SK-N-SH (cell line): ENCODE results near the gene KLF7. TPM values are rescaled to one million over a fixed set of nuclear protein-coding genes. Genes with fewer than 3 reads are reported as not detected.

Source experiments
- CTCF ChIA-PET: fragments of 300-600, 350-600 bp; formaldehyde crosslinking; extraction: SDS; loops from one replicate; lab custom pipeline; 2021; lab: Yijun Ruan, JAX
- POLR2A ChIA-PET: fragments of 350-600 bp; sonication (Branson Sonifier 250); formaldehyde crosslinking; extraction: SDS; loops from one replicate; lab custom pipeline; 2020; ENCODE audit warnings: antibody characterized with exemption, inconsistent platforms; lab: Yijun Ruan, JAX
- DNase-seq: peaks from one replicate; pipeline ENCODE4 v3.0.0; 2012
- H2AFZ ChIP-seq: fragments of 200-600 bp; sonication (generic); 2 replicates; pipeline ENCODE4 v1.8.1; 2016; ENCODE audit warnings: antibody characterized with exemption, mild to moderate bottlenecking, low read depth
- H3F3A ChIP-seq: fragments of 200-600 bp; sonication (generic); replicated peaks from 2 replicates; pipeline ENCODE3; 2016; ENCODE audit warnings: antibody characterized with exemption, mild to moderate bottlenecking; ENCODE audit not compliant: insufficient read depth
- H3K27ac ChIP-seq, 2 experiments: fragments of 200-500 bp in 1 of 2; fragments of 200-600 bp in 1 of 2; sonication (Bioruptor generic) in 1 of 2; sonication (generic), shearing (Covaris generic) in 1 of 2; 2 replicates each; pipeline versions ENCODE4 v1.5.1 to v1.6.1; 2014 to 2016; ENCODE audit warnings: low read depth in 2 of 2, inconsistent platforms in 1 of 2, low read length in 1 of 2, mild to moderate bottlenecking in 1 of 2, mixed read lengths in 1 of 2
- H3K27me3 ChIP-seq: fragments of 200-600 bp; sonication (generic), shearing (Covaris generic); 2 replicates; pipeline ENCODE4 v1.6.1; 2016; ENCODE audit warnings: mixed run types; ENCODE audit not compliant: insufficient read depth
- H3K36me3 ChIP-seq, 2 experiments: fragments of 200-500 bp in 1 of 2; fragments of 200-600 bp in 1 of 2; sonication (Bioruptor generic) in 1 of 2; sonication (generic) in 1 of 2; replicated peaks in 1 of 2; 2 replicates each; pipeline versions ENCODE3 to v1.5.1; 2014 to 2016; ENCODE audit warnings: low read length in 1 of 2, mild to moderate bottlenecking in 1 of 2; ENCODE audit not compliant: insufficient read depth in 2 of 2, control insufficient read depth in 1 of 2
- H3K4me1 ChIP-seq, 2 experiments: fragments of 200-500 bp in 1 of 2; fragments of 200-600 bp in 1 of 2; sonication (Bioruptor generic) in 1 of 2; sonication (generic), shearing (Covaris generic) in 1 of 2; 2 replicates each; pipeline versions ENCODE4 v1.5.1 to v1.6.1; 2014 to 2016; ENCODE audit warnings: low read depth in 1 of 2, low read length in 1 of 2, mixed run types in 1 of 2; ENCODE audit not compliant: insufficient read depth in 2 of 2, control insufficient read depth in 1 of 2
- H3K4me2 ChIP-seq: fragments of 200-600 bp; sonication (generic), shearing (Covaris generic); 2 replicates; pipeline ENCODE4 v1.6.1; 2017; ENCODE audit warnings: mixed run types
- H3K4me3 ChIP-seq, 2 experiments: fragments of 200-500 bp in 1 of 2; fragments of 200-600 bp in 1 of 2; sonication (Bioruptor generic) in 1 of 2; sonication (generic), shearing (Covaris generic) in 1 of 2; 2 replicates each; pipeline versions ENCODE4 v1.5.1 to v1.8.1; 2014 to 2016; ENCODE audit warnings: low read depth in 2 of 2, inconsistent platforms in 1 of 2, low read length in 1 of 2, mild to moderate bottlenecking in 1 of 2, mixed read lengths in 1 of 2, moderate library complexity in 1 of 2
- H3K79me2 ChIP-seq: fragments of 200-600 bp; sonication (generic); 2 replicates; pipeline ENCODE4 v1.8.1; 2017; ENCODE audit warnings: mild to moderate bottlenecking; ENCODE audit not compliant: insufficient read depth
- H3K9ac ChIP-seq: fragments of 200-600 bp; sonication (generic); 2 replicates; pipeline ENCODE4 v1.6.1; 2017; ENCODE audit warnings: mixed run types
- H3K9me2 ChIP-seq: fragments of 200-600 bp; sonication (generic); 2 replicates; pipeline ENCODE4 v1.6.1; 2017; ENCODE audit warnings: mixed run types
- H3K9me3 ChIP-seq: fragments of 200-600 bp; sonication (generic); 2 replicates; pipeline ENCODE4 v1.6.1; 2017; ENCODE audit warnings: mixed run types, mild to moderate bottlenecking, moderate library complexity
- H4K20me1 ChIP-seq: fragments of 200-600 bp; sonication (generic); 2 replicates; pipeline ENCODE4 v1.6.1; 2017; ENCODE audit warnings: mild to moderate bottlenecking, mixed run types; ENCODE audit not compliant: insufficient read depth
- CHD2 ChIP-seq: fragments of 150-350 bp; IDR thresholded peaks from 2 replicates; pipeline ENCODE4 v1.6.1; 2018; ENCODE audit warnings: low read length; ENCODE audit not compliant: partially characterized antibody
- ELF1 ChIP-seq: IDR thresholded peaks from 2 replicates; pipeline ENCODE4 v1.4.0; 2012
- EP300 ChIP-seq, 2 experiments: IDR thresholded peaks; 2 replicates each; pipeline versions ENCODE4 v1.4.0 to v1.6.1; 2012; ENCODE audit warnings: borderline replicate concordance in 1 of 2, low read depth in 1 of 2, low read length in 1 of 2
- EZH2phosphoT487 ChIP-seq: fragments of 200-600 bp; sonication (generic); IDR thresholded peaks from 2 replicates; pipeline ENCODE4 v1.6.1; 2017; ENCODE audit warnings: low read depth, mixed run types, mild to moderate bottlenecking, antibody characterized with exemption, moderate library complexity, borderline replicate concordance
- GATA2 ChIP-seq: sonication (generic); formaldehyde crosslinking; IDR thresholded peaks from 2 replicates; pipeline ENCODE4 v1.5.0; 2020; ENCODE audit warnings: mild to moderate bottlenecking, missing genetic modification reagents
- IRF3 ChIP-seq: fragments of 150-350 bp; IDR thresholded peaks from 2 replicates; pipeline ENCODE4 v1.6.1; 2016; ENCODE audit warnings: mild to moderate bottlenecking, low read depth, low read length
- JUND ChIP-seq: IDR thresholded peaks from 2 replicates; pipeline ENCODE4 v1.4.0; 2012
- POLR2AphosphoS5 ChIP-seq: IDR thresholded peaks from 2 replicates; pipeline ENCODE4 v1.6.1; 2012; ENCODE audit warnings: low read depth, low read length
- RAD21 ChIP-seq: IDR thresholded peaks from 2 replicates; pipeline ENCODE4 v1.6.1; 2012; ENCODE audit warnings: mild to moderate bottlenecking, low read length
- RCOR1 ChIP-seq: fragments of 150-350 bp; IDR thresholded peaks from 2 replicates; pipeline ENCODE4 v1.6.1; 2017; ENCODE audit warnings: antibody characterized with exemption, low read length
- RXRA ChIP-seq: IDR thresholded peaks from 2 replicates; pipeline ENCODE4 v1.4.0; 2012; ENCODE audit warnings: low read depth, mild to moderate bottlenecking, borderline replicate concordance
- SIN3A ChIP-seq: IDR thresholded peaks from 2 replicates; pipeline ENCODE4 v1.6.1; 2012; ENCODE audit warnings: low read depth, mild to moderate bottlenecking, low read length, moderate library complexity, borderline replicate concordance
- SMC3 ChIP-seq: IDR thresholded peaks from 2 replicates; pipeline ENCODE4 v1.6.1; 2012; ENCODE audit warnings: low read depth, low read length, improper control_type of control experiment
- TEAD4 ChIP-seq: IDR thresholded peaks from 2 replicates; pipeline ENCODE4 v1.4.0; 2012; ENCODE audit warnings: mild to moderate bottlenecking, borderline replicate concordance; ENCODE audit not compliant: insufficient read depth
- USF2 ChIP-seq: fragments of 150-350 bp; IDR thresholded peaks from 2 replicates; pipeline ENCODE4 v1.6.1; 2017; ENCODE audit warnings: antibody characterized with exemption, low read length, low read depth, borderline replicate concordance
- ZBTB33 ChIP-seq: IDR thresholded peaks from 2 replicates; pipeline ENCODE4 v1.4.0; 2012; ENCODE audit warnings: low read depth, borderline replicate concordance
- polyA plus RNA-seq, 3 experiments: library from polyadenylated mRNA; depleted of rRNA; stranded (reverse); fragments of >200 nt; gene quantifications; 2 replicates each; pipeline ENCODE4 v1.2.3, GENCODE V29; 2012

KLF7 gene
- polyA plus RNA-seq, 1 of the 3 experiments (the other 2 are of a cell fraction), result 7.5 TPM

- TF ChIP-seq GATA2 (CRISPR knock-in tag) (no peak), TEAD4 (no peak), JUND (no peak), RCOR1 (no peak), RAD21 (no peak), IRF3 (no peak), EP300 (IDR thresholded peaks at IDR 0.05; ENCODE audit: borderline replicate concordance in 1 of 2, low read depth in 1 of 2, low read length in 1 of 2) (no peak), CHD2 (no peak), ELF1 (no peak), POLR2AphosphoS5 (no peak), SIN3A (no peak), EZH2phosphoT487 (no peak)
Measured at GRCh38 chr2:207141386-207141785, 24.4 kb downstream of the KLF7 start (continued).

GRCh38 chr2:207140265-207140664, 25.5 kb downstream of the KLF7 start:
- Histone ChIP-seq H3K4me3 (no peak overlapping the region), H2AFZ (no peak overlapping the region), H3K27ac (no peak overlapping the region; a peak in 1 of 4 replicates), H3K27me3 (no peaks in the 10 kb centered on the region), H3K79me2 (peaks cover 100% of the 10 kb centered on the region), H3K9me2 (no peaks in the 10 kb centered on the region), H3K4me2 (no peak overlapping the region), H3K36me3 (peaks cover 15 to 32% of the 10 kb centered on the region in 2 experiments), H3K9me3 (no peaks in the 10 kb centered on the region), H3K4me1 (peaks cover 46 to 49% of the 10 kb centered on the region in 2 experiments), H4K20me1 (peaks cover 99% of the 10 kb centered on the region), H3K9ac (no peak overlapping the region), H3F3A (peaks cover 23% of the 10 kb centered on the region)
- TF ChIP-seq SMC3 (no peak), GATA2 (CRISPR knock-in tag) (no peak), USF2 (no peak), RAD21 (no peak), RXRA (no peak), POLR2AphosphoS5 (no peak), RCOR1 (no peak), ZBTB33 (no peak)
- DNase-seq, result no peak
- POLR2A ChIA-PET, result no interaction called here
- CTCF ChIA-PET, result no interaction called here
